ENCODE measurements around the gene KCNQ1OT1.

Gene KCNQ1OT1

DNA sequence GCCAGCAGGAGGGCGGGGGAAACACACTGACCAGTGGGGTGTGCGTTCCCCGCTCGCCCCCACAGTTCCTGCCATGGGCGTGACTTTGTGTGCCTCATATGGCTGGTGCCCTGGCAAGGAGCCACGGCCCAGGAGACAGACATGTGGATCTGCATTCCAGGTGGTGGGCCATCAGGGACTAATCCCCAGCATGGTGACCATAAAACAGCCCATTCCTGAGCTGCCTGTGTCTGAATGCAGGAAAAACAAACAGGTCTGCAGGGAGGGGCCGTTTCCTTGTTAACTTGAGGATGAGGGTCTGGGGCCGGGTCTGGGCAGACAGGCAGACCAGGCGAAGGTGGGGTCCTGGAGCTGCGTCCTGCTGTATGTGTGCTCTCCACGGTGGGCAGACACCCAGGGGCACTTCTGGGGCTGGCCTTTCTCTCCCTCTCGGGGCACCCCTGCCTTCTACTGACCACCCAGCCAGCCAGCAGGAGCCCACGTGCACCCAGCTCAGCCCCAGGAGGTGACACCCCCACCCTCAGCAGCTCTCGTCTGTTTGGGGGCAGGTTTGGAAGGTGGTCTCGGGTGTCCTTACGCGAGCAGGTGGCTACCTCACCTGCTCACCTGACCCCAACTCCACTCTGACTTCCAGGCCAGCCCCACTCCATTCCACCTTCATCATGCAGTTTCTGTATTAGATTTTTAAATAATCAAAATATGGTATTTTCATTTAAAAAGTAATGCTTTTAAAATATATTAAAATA, 120.3 kb downstream of the KCNQ1OT1 start:
- no peak for DNase-seq

DNA sequence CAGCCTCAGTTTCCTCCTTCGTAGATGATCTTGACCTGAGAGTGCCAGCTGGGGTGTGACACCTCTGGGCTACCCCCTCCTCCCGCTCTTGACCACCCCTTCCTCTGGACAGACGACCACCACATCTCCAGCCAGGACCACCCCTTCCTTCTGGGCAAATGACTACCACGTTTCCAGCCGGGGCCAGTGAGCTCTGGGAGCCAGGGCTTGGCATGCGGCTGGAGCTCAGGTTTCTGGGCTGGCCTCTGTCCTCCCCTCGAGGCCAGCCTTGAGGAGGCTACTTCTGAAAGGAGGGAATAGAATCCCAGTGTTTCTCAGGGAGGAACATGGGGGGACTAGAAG, 120.9 kb downstream of the KCNQ1OT1 start:
- no peak for DNase-seq

DNA sequence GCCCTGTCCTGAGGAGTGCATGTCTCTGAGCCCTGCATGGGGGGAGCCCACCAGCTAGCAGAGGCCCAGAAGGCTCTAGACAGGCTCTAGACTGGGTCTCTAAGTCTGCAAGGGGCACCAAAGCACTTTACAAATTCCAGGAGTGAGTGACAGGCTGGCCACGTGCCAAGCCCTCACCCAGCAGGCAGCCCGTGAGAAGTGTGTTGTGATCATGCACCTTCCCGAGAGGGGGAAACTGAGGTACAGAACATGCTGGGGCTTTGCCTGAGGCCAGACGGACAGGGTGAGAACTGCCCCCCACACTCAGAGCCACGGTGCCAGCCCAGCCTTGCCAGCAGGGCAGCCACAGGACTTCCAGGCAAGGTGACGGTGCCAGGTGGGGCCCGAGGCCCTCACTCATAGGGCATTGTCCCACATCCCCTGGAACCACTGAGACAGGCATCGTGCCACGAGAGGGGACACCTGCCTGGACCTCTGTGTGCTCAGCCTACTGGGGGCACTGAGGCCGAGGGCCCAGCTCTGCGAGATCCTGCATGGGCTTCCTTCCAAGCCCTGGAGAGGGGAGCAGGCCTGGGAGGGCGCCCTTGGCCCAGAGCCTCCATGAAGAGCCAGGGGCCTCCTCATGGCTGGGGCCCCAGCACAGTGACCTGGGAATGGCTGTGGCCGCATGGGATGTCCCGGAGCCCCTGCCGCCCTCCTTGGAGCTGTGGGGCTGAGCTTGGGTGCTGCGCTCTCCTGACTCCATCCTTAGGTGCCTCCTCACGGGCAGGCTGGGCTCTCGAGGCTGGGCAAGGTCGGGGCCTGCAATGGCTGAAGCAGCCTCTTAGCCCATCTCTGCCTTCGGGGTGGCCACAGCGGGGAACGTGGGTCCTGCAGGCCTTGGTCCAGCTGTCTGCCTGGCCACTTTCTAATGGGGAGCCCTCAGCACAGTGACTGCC, 121.5 kb downstream of the KCNQ1OT1 start:
- DNase-seq, result no peak

DNA sequence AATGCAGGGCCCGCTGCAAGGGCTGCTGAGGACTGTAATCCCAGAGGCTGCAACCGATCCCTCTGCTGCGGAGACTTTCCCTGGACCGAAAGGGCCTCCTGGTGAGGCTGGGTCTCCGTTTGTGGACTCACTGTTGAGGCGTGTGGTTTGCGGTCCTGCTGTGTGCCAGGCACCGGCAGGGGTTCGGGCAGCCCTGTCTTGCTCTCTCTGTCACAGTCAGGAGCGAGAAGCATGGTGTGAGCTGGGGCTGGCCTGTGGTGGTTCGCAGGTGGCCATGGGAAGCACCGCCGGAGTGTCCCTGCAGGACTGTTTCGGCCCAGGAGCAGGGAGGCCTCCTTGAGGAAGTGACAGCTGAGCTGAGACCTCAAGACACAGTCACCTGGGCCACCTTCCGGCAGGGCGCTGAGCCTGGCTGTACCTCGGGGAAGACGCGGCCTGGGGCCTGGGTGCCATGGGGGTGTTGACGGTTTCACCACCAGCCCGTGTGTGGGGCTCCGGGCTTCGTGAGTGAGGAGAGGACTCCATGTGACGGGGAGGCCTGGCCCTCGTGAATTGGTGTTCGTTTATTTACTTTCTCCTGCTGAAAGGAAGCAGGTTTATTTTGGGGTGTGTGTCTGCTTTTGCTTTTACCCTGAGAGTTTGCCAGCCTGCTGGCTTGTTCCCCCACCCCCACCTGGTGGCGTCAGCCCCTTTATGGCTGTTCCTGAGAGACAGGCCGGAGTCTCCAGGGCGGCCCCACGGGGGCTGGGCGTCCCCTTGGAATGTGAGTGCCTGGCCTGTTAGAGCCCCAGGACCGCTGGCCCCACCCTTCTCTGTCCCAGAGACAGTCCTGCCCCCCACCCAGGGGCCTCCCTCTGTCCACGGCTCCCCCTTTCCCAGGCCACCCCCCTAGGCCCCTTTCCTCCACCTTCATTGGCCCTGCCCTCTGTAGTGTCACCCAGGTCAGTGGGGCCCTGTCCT, 122.5 kb downstream of the KCNQ1OT1 start:
- DNase-seq, result no peak

DNA sequence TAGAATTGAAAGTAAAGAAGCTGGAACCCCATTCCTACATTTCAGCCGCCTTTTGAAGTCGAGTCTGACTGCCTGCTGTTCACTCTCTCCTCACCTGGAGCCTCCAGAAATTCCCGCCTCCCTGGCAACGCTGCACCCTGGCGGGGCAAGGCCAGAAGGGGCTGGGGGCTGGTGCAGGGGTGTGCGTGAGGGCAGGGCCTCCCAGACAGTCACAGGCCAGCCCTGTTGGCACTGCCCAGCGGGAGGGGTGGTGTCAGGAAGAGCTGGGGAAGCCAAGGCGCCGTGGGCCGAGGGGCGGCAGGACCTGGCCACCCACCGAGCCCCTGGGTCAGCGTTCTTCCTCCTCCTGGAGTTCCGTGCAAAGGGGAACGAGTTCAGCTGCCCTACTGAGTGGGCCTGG, 123.2 kb downstream of the KCNQ1OT1 start:
- DNase-seq, result no peak

DNA sequence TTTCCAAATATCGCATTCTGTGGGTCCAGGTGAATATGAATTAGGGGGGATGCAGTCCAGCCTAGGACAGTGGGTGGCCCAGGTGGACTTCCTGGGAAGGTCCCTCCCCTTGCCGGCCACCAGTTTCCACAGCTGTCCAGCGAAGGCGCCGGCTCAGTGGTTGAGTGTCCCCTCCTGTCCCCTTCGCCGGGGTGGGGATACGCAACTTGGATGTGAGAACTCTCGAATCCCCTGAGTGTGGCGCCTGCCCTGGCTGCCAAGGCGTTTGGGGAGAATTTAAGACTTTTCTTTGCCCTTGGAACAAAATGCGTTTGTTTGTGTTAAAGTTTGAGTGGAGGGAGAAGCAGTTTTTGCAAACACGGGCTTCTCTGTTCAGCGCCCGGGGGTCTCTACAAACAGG, 123.7 kb downstream of the KCNQ1OT1 start:
- no peak for DNase-seq

DNA sequence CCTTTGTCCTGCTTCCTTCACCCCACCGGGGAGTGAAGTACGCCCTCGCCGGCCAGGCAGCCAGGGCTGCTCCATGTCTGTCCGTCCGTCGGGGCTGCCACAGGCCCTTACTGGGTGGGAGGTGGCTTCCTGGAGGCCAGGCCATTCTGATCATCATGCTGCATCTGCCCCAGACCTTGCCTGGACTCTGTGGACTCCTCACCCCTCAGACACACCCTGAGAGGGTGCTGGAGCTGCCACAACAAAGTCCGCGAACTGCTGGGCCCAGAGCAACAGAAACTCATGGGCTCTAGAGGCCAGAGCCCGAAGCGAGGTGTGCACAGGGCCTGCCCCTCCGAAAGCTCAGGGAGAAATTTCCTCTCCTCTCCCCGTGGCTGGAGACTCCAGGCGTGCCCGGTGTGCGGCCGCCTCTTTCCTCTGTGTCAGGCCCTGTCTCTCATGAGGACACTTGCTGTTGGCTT, 124.2 kb downstream of the KCNQ1OT1 start:
- DNase-seq, result no peak

DNA sequence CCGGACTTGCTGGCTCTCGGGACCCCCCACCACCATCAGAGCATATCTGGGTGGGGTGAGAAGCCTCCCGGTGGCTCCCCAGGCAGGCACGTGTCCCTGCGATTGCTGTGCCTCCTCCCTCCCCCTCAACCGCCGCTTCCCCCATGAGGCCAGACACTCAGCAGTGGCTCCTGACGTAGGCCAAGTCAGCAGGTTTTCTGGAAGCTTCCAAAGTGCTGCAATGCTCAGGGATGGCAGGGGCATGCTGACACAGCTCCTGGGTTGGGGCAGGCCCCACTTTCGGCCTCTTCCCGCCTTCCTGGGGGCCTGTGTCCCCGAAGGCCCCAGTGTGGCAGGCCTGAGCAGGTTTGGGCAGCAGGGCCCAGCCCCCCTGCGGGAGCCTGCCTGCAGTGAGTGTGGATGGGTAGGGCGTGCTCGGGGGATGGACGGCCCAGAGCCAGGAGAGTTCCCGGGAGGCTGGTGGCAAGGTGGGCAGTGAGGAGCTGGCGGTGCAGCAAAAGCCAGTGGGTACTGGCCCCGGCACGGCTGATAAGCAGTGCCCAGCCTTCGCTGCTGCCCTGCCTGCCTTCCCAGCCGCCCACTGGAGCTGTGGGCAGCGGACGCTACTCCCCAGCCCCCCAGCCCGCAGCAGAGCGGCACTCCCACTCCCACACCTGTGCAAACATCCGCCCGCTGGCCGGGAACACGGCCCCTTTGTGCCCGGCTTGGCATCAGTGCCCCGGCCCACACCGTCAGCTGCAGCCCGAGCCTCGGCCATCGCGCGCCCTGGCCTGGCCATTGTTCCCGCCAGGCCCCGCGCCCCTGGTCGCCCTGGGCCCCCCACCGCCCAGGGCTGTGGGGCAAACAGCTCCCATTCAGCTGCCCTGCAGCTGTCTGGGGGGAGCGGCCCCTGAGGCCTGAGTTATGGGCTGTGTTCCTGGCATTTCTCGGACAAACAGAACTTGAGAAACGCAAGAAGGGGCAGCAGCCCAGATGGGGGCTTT, 125.0 kb downstream of the KCNQ1OT1 start:
- no peak for DNase-seq

DNA sequence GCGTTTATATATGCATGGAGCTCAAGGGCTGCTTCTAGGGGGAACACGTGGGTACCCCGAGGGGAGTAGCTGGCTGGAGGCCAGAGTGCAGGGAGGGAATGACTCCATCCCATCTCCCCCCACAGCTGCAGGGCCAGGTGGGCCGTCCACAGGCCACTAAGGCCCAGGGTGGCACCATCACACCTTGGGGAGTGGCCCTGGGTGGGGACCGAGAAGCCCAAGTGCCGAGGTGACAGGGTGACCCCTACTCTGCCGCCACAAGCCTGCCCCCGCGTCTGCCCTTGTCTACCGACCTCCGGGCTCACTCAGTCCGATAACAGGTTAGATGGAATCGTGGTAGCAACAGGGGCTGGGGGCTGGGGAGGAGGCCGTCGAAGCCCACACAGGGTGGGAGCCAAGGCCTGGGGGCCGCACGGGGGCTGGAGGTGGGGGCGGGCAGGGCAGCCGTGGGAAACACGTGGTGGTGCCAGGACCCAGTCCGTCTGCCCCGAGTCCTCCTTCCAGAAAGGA, 125.7 kb downstream of the KCNQ1OT1 start:
- DNase-seq, result no peak

DNA sequence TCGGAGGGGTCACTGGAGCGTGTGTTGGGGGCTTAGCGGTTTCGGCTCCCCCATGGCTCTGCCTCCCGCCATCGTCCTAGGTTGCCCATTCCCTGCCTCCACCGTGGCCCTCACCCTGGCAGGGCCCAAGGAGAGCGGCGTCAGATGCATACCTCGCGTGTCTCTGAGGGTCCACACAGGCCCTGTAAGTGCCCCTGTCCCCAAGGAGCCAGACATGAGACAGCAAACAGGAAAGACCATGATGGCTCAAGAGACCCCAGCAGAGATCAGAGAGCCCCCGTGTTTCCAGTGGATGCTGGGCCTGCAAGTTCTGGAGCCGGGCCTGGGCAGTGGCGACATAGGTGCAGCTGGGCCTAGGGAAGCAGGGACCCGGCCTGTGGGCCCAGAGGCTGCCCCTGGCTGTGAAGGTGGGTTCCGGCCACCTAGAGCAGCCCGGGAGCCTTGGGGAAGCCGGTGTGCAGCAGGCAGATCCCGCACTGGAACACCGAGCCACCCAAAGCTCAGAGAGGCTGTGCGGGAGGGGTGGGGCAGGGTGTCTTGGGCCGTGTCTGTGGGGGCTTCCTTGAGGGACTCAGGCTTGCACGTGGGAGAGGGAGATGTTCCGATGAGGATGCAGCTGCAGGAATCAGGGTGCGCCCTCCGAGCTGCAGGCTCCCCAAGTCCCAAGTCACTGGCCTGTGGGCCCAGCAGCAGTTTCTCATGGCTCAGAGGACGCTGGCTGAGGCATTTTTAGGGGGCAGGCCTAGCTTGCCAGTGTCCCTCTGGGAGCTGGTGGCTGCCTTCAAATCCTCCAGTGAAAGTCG, 126.4 kb downstream of the KCNQ1OT1 start:
- DNase-seq, result no peak

DNA sequence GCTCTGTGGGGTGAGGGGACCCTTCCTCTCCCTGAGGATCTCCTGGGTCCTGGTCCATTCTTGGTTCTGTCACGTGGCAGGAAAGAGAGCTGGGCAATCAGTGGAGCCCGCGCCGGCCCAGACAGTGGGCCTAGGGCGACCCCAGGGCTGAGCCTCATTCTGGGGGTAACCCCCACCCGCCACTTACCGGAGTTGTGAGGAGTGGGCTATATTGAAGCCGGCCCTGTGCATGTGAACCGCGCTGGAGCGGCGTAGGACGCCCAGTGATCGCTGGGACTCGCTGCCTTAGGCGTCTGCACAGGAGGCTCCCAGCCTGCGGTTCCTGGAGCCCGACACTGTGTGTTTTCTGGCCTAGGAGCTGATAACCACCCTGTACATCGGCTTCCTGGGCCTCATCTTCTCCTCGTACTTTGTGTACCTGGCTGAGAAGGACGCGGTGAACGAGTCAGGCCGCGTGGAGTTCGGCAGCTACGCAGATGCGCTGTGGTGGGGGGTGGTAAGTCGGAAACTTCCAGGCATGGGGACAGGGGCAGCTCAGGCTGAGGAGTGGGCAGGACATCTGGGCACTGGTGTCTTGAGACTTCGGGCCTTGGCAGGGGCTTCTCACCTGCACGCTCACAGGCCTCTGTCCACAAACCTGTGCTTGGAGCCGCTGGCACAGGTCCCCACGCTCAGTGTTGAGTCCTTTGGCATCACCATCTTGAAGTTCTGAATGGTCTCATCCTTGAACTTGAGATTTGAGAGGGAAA, 127.1 kb downstream of the KCNQ1OT1 start:
- no peak for DNase-seq

DNA sequence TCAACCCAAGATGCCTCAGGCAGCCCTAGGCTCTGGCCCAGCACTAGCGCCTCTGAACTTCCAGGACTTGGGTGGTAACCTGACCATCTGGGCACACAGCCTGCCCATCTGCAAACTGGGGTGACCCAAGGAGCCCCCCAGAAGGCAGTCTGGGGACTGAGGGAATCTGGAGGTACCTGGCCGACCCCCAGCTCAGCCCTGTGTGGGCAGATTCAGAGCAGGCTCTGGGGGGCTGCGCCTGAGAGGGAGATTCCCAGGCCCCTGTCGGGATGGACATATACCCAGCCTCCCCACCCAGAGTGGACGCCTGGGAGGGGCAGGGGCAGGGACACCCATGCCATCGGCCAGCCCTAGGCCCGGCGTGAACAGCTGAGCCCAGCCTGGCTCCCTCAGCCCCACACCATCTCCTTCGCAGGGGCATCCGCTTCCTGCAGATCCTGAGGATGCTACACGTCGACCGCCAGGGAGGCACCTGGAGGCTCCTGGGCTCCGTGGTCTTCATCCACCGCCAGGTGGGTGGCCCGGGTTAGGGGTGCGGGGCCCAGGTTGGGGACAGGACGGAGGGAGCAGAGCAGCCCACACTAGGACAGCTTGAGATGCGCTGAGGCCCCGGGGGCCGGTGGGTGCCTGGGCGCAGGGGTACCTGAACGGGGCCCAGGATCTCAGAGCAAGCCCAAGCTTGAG, 128.1 kb downstream of the KCNQ1OT1 start:
- DNase-seq, result no peak

DNA sequence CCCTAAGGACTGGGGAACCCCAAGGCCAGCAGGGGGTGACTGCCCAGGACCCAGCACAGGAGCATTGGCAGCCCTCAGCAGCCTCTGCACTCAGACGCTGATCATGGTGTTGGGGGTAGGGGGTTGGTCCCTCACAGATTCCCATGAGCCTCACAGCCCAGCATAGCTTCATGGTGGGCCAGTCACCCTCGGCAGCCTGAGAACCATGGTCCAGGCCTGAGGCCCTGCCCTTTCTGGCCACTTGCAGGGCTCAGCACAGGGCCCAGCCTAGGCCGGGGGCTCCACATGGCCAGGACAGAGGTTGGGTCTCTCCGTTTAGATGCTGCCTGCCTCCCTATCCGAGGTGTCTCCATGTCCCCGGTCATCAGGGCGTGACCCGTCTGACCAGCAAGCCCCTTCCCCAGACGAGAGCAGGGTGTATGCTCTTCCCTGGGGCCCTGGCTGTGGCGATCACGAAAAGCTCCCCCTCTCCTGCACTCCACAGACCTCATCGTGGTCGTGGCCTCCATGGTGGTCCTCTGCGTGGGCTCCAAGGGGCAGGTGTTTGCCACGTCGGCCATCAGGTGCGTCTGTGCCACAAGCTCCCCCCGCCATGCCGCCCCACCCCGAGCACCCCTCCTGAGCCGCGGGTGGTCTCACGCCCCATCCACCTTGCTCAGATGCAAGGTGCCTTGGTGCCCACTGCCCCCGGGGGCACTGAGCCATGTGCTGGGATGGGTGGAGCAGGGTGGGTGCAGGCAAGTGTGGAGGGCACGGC, 128.8 kb downstream of the KCNQ1OT1 start:
- no peak for DNase-seq

DNA sequence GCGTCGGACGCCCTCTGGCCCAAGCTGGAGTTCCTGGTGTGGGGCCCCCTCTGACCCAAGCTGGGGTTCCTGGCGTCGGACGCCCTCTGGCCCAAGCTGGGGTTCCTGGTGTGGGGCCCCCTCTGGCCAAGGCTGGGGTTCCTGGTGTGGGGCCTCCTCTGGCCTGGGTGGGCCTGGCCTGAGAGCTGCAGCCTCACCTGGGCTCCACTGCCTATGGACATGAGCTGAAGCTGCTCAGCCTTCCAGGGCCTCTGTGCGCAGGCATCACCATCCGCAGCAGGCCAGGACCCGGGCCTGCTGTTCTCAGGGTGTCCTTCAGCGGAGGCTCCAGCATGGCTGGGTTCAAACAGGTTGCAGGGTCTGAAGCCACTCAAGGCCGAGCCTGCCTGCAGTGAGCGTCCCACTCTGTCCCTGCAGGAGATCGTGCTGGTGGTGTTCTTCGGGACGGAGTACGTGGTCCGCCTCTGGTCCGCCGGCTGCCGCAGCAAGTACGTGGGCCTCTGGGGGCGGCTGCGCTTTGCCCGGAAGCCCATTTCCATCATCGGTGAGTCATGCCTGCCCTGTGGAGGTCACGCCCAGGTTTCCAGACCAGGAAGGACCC, 129.5 kb downstream of the KCNQ1OT1 start:
- no peak for DNase-seq

DNA sequence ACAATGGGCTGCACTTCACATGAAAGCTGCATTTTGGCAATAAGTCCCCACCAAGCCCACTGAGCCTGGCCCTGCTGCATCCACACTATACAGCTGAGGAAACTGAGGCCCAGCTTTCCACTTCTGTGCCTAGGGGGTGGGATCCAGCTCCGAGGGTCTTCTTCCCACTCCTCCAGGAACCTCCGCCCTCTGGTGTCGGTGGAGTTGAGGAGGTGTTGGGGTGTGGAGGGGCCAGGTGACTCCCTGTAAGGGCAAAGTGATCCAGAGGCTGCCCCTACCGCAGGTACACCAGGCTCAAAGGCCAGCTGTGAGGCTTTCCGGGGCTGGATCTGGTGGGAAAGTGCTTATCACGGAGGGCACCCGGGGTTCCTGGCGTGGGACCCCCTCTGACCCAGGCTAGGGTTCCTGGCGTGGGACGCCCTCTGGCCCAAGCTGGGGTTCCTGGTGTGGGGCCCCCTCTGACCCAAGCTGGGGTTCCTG, 130.0 kb downstream of the KCNQ1OT1 start:
- DNase-seq, result no peak

DNA sequence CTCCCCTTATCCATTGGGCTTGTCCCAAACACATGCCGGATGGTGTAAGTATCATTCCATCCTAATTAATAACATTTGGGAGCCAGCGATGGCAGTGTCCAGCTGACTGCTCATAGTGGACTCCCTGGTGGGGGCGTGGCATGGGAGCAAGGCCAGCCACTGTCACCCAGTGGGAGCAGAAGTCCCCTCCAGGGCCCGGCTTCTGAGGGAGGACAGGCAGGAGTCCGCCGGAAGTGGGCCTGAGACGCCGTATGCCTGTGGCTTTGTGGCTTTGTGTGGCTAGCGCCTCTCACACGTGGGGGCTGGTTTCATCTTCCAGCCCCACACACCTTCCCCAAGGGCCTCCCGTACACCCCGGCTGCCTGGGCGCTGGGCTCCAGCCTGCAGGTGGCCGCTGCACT, 130.5 kb downstream of the KCNQ1OT1 start:
- no peak for DNase-seq

DNA sequence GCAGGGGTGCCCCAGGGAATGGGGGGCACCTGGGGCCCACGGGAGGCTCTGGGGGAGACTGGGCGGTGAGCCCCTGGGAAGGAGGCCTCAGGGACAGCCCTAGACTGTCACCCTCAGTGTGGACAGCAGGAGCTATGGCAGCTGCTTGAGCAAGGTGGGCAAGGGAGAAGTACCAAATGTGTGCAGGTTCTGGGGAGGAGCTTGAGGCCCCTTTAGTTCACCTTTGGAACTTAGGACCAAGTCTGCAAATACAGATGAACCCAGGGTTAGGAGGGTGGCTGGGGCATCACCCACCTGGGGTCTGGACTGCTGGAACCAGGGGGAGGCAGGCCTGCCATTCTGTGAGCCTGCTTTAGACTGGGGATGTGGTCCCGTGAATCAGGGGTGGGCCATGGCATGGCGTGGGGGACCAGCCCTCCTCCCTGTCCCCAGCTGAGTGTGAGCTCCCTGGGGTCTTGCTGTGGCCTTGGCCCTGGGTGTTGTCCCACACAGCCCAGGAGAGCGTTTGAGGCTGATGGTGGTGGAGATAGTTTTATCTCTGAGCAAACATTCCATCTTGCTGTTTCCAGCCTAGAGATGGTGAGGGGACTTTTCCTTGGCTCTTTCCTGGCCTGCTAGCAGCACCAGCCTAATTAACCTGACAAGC, 132.6 kb downstream of the KCNQ1OT1 start:
- DNase-seq, result no peak

Data from stimulated activated CD4-positive, alpha-beta T cell treated with anti-CD3 and anti-CD28 coated beads, Interleukin-15, amount 100 ng/mL, for 24 hours (primary cell).